Stomach (tissue), 4 donors: Measurements from ENCODE around the gene FAM168A.

ENCODE experiments used
- EP300 ChIP-seq: sonication (generic); formaldehyde crosslinking; IDR thresholded peaks from one replicate; pipeline ENCODE4 v1.6.1; 2017; ENCODE audit warnings: antibody characterized with exemption
- POLR2A ChIP-seq, 4 donors: fragments of 450-650 bp; IDR thresholded peaks; one replicate each; pipeline ENCODE4 v1.6.1; 2016; ENCODE audit warnings: antibody characterized with exemption in 4 of 4, control low read depth in 2 of 4, mild to moderate bottlenecking in 1 of 4, moderate library complexity in 1 of 4
- POLR2AphosphoS5 ChIP-seq, 3 donors: sonication (generic); formaldehyde crosslinking; IDR thresholded peaks; one replicate each; pipeline ENCODE4 v1.6.1; 2016; ENCODE audit warnings: antibody characterized with exemption in 3 of 3
- TF ChIP-seq, protein P1 (sequence below), 7 experiments: fragments of 450-650 bp in 4 of 7; fragments of 200-600 bp in 3 of 7; sonication (generic) in 3 of 7; IDR thresholded peaks; one replicate each; pipeline ENCODE4 v1.5.1; 2016 to 2019; ENCODE audit warnings: antibody characterized with exemption in 7 of 7, control low read depth in 2 of 7, mild to moderate bottlenecking in 1 of 7

DNA sequence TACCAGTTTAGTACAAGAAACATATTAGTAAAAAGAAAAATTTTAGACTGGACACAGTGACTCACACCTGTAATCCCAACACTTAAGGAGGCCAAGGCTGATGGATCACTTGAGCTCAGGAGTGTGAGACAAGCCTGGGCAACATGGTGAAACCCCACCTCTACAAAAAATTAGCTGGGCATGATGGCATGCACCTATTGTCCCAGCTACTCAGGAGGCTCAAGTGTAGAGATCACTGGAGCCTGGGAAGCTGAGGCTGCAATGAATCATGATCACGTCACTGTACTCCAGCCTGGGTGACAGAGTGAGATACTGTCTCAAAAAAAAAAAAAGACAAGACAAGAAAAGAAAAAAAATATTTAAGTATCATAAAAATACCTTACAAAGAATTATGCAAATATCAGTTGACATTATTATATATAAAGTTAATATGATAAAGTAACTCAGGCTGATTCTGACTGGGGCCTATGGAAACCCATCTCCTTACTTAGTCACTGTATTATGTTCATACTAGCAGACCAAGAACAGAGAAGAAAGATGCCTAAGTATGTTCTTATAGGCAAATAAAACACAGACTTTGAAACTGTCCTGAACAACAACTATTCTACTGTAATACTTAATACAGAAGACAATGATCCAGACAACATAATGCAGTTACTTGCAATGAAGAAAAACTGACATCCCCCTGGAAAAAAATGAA is 27.3 kb downstream of the FAM168A start:
- TF ChIP-seq, protein P1, sequence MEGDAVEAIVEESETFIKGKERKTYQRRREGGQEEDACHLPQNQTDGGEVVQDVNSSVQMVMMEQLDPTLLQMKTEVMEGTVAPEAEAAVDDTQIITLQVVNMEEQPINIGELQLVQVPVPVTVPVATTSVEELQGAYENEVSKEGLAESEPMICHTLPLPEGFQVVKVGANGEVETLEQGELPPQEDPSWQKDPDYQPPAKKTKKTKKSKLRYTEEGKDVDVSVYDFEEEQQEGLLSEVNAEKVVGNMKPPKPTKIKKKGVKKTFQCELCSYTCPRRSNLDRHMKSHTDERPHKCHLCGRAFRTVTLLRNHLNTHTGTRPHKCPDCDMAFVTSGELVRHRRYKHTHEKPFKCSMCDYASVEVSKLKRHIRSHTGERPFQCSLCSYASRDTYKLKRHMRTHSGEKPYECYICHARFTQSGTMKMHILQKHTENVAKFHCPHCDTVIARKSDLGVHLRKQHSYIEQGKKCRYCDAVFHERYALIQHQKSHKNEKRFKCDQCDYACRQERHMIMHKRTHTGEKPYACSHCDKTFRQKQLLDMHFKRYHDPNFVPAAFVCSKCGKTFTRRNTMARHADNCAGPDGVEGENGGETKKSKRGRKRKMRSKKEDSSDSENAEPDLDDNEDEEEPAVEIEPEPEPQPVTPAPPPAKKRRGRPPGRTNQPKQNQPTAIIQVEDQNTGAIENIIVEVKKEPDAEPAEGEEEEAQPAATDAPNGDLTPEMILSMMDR (IDR thresholded peaks at IDR 0.05) = no peak
- TF ChIP-seq POLR2A (IDR thresholded peaks at IDR 0.05) (no peak), EP300 (no peak), POLR2AphosphoS5 (IDR thresholded peaks at IDR 0.05) (no peak)
